Esophagus squamous epithelium (tissue), 5 donors: ENCODE measurements around the gene ZSCAN21. TPM values are rescaled to one million over a fixed set of nuclear protein-coding genes. Genes with fewer than 3 reads are reported as not detected.

Source experiments
- DNase-seq: peaks from one replicate; lab custom pipeline; 2025; lab: John Stamatoyannopoulos, UW
- H3K27ac ChIP-seq, 4 donors: fragments of 200-600 bp; sonication (generic); one replicate each; pipeline ENCODE4 v1.5.1; 2016 to 2019; ENCODE audit warnings: mild to moderate bottlenecking in 1 of 4
- H3K27me3 ChIP-seq, 4 donors: fragments of 200-600 bp; sonication (generic); 1 replicate in 3 of 4; 2 replicates in 1 of 4; pipeline versions ENCODE4 v1.5.1 to v1.6.0; 2017 to 2021; ENCODE audit warnings: antibody characterized with exemption in 1 of 4
- H3K36me3 ChIP-seq, 3 donors: fragments of 200-600 bp; sonication (generic); one replicate each; pipeline ENCODE4 v1.5.1; 2016 to 2019
- H3K4me1 ChIP-seq, 3 donors: fragments of 200-600 bp; sonication (generic); one replicate each; pipeline ENCODE4 v1.5.1; 2017 to 2019
- H3K4me3 ChIP-seq, 4 donors: fragments of 200-600 bp; sonication (generic); 1 replicate in 3 of 4; 2 replicates in 1 of 4; pipeline ENCODE4 v1.5.1; 2016 to 2019; ENCODE audit warnings: mild to moderate bottlenecking in 2 of 4, moderate library complexity in 1 of 4
- H3K9me3 ChIP-seq, 3 donors: fragments of 200-600 bp; sonication (generic); one replicate each; pipeline ENCODE4 v1.5.1; 2016 to 2019
- CTCF ChIP-seq, 6 experiments: fragments of 450-650 bp in 4 of 6; fragments of 200-600 bp in 2 of 6; sonication (generic) in 2 of 6; IDR thresholded peaks; one replicate each; pipeline ENCODE4 v1.5.1; 2016 to 2019; ENCODE audit warnings: antibody characterized with exemption in 6 of 6, mild to moderate bottlenecking in 4 of 6, moderate library complexity in 4 of 6
- POLR2A ChIP-seq, 4 donors: fragments of 450-650 bp; IDR thresholded peaks; one replicate each; pipeline ENCODE4 v1.6.1; 2017; ENCODE audit warnings: antibody characterized with exemption in 4 of 4, mild to moderate bottlenecking in 4 of 4, moderate library complexity in 3 of 4
- WGBS, 2 donors: methylation state at CpG; one replicate each; pipeline ENCODE4 v1.1.5; 2018; 5-methylcytosine and 5-hydroxymethylcytosine counted together
- intact Hi-C: fragments of 100-400 bp; cut with DNase I; formaldehyde crosslinking; loops from one replicate; pipeline ENCODE4 v1.15.0; 2022
- total RNA-seq, 4 donors: library from RNA; depleted of rRNA; stranded (reverse); fragments of >200 nt; gene quantifications; one replicate each; pipeline ENCODE4 v1.1.0, GENCODE V29; 2016
- donor health status: DM: yes; HTN: yes; CAD: no.

The ZSCAN21 gene
- total RNA-seq, 4 donors from 2014 or later: 3.7 to 12.0 (median 8.0) TPM

- Histone ChIP-seq H3K27ac (peak overlapping the region in 1 of 4 donors; percentile 13), H3K36me3 (peaks cover 13 to 51% (median 19%) of the 10 kb centered on the region in 3 donors), H3K4me3 (no peak overlapping the region), H3K4me1 (peaks cover 27 to 91% (median 45%) of the 10 kb centered on the region in 3 donors), H3K9me3 (no peaks in the 10 kb centered on the region), H3K27me3 (no peaks in the 10 kb centered on the region)
- WGBS, 2 donors: 74 to 84% methylated on average over 7 of the region's 7 CpGs
- intact Hi-C loops: no loop called here
- no peak for TF ChIP-seq POLR2A (IDR thresholded peaks at IDR 0.05)
- TF ChIP-seq CTCF (IDR thresholded peaks at IDR 0.05): no peak
- DNase-seq: no peak
These were observed 29.7 kb upstream of the ZSCAN21 start for GRCh38 chr7:100019908-100020307.

- intact Hi-C loops: no loop called here
- Histone ChIP-seq H3K36me3 (peaks cover 13 to 65% (median 27%) of the 10 kb centered on the region in 3 donors), H3K9me3 (no peaks in the 10 kb centered on the region), H3K27ac (peak overlapping the region in 3 of 4 donors; percentile 59 to 90 (median 82)), H3K4me1 (peaks cover 31 to 99% (median 51%) of the 10 kb centered on the region in 3 donors), H3K27me3 (no peaks in the 10 kb centered on the region), H3K4me3 (no peak overlapping the region)
- no peak for DNase-seq
- WGBS, 2 donors: 60 to 74% methylated on average over 3 of the region's 3 CpGs
- no peak for TF ChIP-seq POLR2A (IDR thresholded peaks at IDR 0.05)
- no peak for TF ChIP-seq CTCF (IDR thresholded peaks at IDR 0.05)
These were observed 28.3 kb upstream of the ZSCAN21 start for GRCh38 chr7:100021297-100021696.

GRCh38 chr7:100022621-100023020, 27.0 kb upstream of the ZSCAN21 start:
- Histone ChIP-seq H3K27me3 (no peaks in the 10 kb centered on the region), H3K9me3 (no peaks in the 10 kb centered on the region), H3K27ac (peak overlapping the region; percentile 42 to 90 (median 81)), H3K36me3 (peaks cover 13 to 78% (median 33%) of the 10 kb centered on the region in 3 donors), H3K4me1 (peaks cover 19 to 88% (median 39%) of the 10 kb centered on the region in 3 donors), H3K4me3 (peak overlapping the region in 1 of 4 donors; percentile 0)
- intact Hi-C loops: no loop called here
- no peak for DNase-seq
- 44 to 48% methylated on average over 5 of the region's 5 CpGs for WGBS, 2 donors
- TF ChIP-seq POLR2A (IDR thresholded peaks at IDR 0.05) (no peak), CTCF (IDR thresholded peaks at IDR 0.05) (no peak)

- WGBS, 2 donors: 55 to 85% methylated on average over 9 to 12 of the region's 12 CpGs
- H3K4me1 ChIP-seq: peaks cover 14 to 79% (median 35%) of the 10 kb centered on the region in 3 donors
- H3K36me3 ChIP-seq: peaks cover 13 to 85% (median 33%) of the 10 kb centered on the region in 3 donors
- TF ChIP-seq CTCF (IDR thresholded peaks at IDR 0.05): no peak
- no peak for TF ChIP-seq POLR2A (IDR thresholded peaks at IDR 0.05)
- H3K9me3 ChIP-seq: no peaks in the 10 kb centered on the region
- no peak for DNase-seq
- H3K27ac ChIP-seq: peak overlapping the region; percentile 70 to 90 (median 81)
- intact Hi-C loops: no loop called here
- peak overlapping the region in 2 of 4 donors; percentile 0 to 28 for H3K4me3 ChIP-seq
- no peaks in the 10 kb centered on the region for H3K27me3 ChIP-seq
These were observed 26.0 kb upstream of the ZSCAN21 start for GRCh38 chr7:100023526-100023925.

GRCh38 chr7:100024020-100024619, 25.5 kb upstream of the ZSCAN21 start:
- TF ChIP-seq CTCF (IDR thresholded peaks at IDR 0.05): no peak
- no peak for TF ChIP-seq POLR2A (IDR thresholded peaks at IDR 0.05)
- intact Hi-C loops: no loop called here
- H3K9me3 ChIP-seq: no peaks in the 10 kb centered on the region
- H3K27me3 ChIP-seq: no peaks in the 10 kb centered on the region
- 62 to 75% methylated on average over 11 of the region's 12 CpGs for WGBS, 2 donors
- peaks cover 10 to 73% (median 32%) of the 10 kb centered on the region in 3 donors for H3K4me1 ChIP-seq
- DNase-seq: no peak
- H3K36me3 ChIP-seq: peaks cover 13 to 85% (median 33%) of the 10 kb centered on the region in 3 donors
- no peak overlapping the region for H3K4me3 ChIP-seq
- H3K27ac ChIP-seq: peak overlapping the region in 3 of 4 donors; percentile 80 to 90 (median 82)
